GM19468 (cell line): ENCODE measurements around the gene EMILIN2.

Experiments used
- ATAC-seq: cut with Tn5 transposase; IDR thresholded peaks from one replicate; pipeline ENCODE4 v1.9.1; 2021; ENCODE audit warnings: mild to moderate bottlenecking, moderate library complexity, moderate number of reproducible peaks; ENCODE audit not compliant: unreplicated experiment; ENCODE audit errors: extremely low read depth

The EMILIN2 gene

DNA sequence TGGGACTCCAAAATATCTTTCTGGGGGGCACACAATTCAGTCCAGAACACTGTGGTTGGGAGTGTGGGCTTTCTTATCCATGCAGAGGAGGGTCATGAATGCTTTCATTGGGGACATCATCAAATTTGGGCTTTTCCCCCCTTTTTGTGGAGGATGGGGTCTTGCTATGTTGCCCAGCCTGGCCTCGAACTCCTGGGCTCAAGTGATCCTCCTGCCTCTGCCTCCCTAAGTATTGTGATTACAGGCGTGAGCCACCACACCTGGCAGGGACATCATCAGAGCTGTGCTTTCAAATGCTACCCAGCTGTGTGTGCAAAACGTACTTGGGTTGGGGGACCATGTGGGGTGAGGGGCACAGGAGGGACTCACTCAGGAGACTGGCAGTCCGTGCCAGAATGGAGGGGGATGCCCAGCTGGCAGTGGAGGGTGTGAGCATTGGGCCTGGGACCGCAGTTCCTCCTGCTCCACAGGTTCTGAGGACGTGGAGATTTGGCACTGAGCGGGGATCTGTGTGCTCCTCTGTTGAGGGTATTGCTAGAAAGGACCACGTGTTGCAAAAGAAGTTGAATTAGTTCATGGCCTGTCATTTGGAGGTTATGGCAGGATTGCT is 24.4 kb downstream of the EMILIN2 start:
- ATAC-seq: no peak

DNA sequence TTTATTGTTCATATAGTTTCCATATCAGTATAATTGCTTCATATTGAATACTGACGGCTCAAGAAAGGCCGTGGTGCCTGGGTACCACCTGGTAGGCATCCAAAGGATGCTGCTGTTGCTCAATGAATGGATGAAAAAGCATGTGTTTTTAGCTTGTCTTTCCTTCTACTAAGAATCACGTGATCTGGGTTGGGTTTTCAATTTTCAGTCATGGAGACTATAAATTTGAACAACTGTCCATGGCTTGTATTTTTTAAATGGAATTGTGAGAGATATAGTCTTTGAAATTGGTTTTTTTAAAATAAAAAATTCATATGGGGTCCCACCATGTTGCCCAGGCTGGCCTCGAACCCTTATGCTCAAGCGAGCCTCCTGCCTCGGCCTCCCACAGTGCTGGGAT is 25.3 kb downstream of the EMILIN2 start:
- ATAC-seq: no peak

DNA sequence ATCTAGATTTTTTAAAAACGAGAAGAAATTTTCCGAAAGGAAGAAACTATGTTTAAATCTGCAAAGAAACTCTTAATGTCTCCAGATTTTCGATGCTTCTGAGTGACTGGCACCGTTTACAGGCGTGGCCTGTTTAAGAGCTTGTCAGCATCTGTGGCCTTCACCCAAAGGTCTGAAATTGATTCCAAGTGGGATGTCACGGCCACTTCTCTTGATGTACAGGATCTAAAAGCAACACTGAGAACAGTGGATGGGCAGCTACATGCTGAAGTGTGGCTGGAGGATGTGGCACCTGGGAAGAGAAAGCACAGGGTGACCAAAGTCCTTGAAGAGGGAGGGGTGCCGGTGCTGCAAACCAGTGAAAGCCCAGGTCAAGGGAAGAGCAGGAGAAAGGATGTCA is 28.0 kb downstream of the EMILIN2 start:
- no peak for ATAC-seq

DNA sequence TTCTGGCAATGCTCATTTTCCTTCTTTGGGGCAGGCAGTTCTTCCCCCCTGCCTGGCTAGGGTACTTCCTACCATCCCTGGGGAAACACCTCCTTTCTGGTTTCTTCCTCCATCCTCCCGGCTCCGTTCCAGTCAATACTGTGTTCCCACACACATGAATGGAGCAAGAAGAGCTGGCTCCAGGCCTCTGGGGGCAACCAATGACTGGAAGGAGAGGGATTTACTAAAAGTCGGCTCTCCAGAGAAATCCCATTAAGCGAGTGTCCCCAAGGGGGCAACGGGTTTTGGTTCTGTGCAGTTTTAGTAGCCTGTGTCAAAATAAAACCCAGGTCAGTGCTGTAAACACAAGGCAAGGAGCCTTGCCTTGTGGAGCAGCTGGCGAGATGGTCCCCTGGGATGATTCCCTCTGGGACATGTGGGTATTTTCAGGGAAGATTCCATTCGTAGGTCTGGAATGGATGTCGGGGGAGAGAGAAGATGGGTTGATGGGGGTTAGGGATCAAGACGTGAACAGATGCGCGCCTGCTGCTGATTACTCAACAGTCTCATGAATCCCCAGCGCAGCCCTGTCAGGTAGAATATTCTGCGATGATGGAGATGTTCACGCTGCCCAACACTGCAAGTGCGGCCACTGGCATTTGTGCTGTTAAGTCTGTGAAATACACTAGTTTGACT is 32.0 kb downstream of the EMILIN2 start:
- ATAC-seq: no peak

DNA sequence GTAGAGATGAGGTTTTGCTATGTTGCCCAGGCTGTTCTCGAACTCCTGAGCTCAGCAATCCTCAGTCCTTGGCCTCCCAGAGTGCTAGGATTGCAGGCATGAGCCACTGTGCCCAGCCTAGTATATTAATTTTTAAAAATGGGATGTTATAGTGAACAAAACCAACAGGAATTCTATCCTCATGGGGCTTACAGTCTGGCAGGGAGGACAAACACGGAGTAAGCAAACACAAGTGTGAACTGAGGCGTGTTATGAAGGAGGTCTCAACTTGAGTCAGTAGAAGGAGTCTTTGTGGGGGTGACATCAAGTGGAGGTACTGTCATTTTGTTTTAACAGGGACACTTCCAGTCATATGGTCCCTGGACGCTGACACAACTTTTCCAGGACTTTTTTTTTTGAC is 33.1 kb downstream of the EMILIN2 start:
- no peak for ATAC-seq

DNA sequence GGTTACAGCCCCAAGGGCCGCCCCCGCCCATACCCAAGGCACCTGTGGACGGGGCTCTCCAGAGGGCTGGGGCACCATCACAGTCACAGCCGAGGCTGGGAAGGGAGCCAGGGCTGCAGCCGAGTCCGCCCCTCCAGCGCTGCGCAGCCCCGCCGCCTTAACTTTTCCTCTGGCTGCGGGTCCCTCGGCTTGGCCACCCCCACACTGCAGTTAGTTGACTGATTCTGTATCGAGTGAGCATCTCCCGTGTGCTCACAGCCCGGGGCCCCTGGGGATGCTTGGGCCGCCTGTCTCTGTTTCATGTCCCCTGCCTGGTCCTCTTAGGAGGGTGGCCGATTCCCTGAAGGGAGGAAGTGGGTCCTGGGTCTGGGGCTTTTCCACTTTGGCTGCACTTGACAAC is 33.7 kb downstream of the EMILIN2 start:
- no peak for ATAC-seq

DNA sequence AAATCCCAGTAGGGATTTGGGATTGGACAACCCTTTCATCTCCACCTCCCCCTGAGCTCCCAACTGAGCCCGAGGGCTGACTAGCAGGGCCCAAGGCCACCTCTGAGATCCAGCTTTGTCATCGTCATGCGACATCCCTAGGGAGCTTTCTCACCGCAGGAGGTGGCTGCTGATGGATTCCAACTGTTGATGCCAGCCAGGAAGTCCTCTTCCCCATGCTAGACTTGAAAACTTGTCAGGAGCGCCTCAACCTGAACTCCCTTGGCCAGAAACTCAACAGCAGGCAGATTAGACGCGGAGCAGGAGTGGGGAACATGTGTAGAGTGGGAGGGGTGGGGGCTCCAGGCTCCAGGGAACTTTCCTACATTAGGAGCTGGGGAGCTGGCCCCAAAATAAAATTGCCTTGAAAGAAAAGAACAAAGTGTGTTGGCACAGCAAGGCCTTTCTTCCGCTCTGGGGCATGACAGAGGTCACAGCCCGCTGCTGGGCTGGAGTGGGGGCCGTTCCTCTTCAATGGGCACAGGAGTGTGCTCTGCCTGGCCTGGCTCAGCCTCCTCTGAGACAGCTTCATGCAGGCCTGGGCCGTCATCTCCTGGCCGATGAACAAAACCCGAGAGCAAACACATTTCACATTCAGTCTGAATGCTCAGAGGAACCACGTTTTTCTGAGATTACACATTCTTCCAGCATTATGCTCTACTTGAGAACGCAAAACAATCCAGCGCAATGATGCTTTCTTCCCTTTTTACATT is 34.5 kb downstream of the EMILIN2 start:
- no peak for ATAC-seq

DNA sequence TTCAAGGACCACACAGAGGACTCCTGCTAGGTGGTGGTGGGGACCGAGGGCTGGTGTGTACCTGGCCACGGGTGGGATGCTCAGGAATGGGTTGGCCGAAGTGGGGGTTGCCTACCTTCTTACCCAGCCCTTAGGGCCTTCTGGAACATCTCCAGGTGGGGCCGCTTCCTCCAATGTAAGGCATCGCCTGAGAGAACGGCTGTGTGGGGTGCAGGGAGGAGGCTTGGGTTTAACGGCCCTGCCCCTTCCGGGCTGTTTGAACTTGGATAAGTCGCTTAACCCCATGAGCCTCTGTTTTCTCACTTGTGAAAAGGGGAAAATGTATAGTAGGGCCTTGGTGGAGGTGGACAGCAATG is 35.0 kb downstream of the EMILIN2 start:
- no peak for ATAC-seq

DNA sequence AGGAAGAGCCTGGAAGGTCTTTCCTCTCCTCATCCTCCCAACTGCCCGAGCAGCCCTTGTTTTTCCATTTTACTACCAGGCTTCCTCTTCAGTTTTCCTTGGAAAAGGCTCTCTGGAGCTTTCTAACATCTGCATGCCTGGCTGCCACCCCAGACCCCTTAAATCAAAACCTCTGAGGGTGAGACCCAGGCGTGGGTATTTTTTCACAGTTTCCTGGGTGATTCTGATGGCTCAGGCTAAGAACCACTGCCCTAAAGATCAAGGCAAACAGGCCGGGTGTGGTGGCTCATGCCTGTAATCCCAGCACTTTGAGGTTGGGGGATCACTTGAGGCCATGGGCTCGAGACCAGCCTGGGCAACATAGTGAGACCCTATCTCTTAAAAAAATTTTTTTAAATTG is 35.4 kb downstream of the EMILIN2 start:
- no peak for ATAC-seq

DNA sequence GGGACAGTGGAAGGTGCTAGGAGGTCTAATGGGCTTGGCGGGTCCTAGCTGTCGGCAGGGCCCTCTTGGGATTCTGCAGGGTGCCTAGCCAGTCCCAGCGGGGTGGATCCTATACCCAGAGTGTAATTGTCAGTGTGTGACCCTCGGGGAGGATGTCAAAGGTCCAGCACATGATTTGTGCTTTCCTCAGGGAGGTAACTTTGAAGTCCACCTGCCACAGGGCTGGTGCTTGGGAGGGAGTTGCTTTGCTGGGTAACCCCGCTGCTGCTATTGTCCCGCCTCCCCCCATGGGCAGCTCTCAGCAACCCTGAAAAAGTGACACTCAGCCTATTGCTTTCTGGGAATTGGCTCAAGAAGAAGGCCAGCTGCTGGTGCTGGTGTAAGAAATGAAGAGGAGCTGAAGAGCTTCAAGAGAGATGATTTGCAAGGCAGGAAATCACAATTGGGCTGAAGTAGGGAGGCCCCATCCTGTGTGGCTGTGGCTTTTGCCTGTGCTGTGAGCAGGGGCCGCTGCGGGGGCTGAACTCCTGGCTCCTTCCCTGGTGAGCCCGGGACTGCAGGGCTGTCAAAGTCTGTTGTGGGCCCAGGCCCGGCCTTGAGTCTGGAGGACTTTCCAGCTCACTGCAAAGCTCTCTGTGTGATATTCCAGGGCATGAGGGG is 36.4 kb downstream of the EMILIN2 start:
- no peak for ATAC-seq

DNA sequence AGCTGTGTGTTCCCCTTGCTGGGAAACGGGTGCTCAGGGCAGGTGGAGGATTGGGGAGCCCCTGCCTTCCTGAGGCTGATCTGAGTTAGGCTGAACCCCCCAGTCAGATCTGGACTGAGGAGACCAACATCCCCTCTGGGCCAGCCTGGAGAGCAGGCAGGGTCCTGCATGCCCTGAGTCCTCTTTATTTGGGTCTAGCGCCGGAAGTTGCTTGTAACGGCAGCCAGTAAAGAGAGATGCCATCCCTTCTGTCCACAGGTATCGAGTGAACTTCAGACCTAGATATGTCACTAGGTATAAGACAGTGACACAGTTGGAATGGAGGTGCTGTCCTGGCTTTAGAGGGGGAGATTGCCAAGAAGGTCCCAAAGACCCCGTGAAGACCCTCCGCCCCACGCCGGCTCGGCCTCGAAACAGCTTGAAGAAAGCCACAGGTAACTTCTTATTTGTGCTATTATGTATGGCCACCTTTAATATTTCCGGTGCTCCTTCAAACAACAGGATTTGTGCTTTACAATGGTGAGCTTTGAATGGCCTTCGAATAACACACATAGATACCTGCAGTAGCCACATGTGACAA is 38.0 kb downstream of the EMILIN2 start:
- no peak for ATAC-seq

DNA sequence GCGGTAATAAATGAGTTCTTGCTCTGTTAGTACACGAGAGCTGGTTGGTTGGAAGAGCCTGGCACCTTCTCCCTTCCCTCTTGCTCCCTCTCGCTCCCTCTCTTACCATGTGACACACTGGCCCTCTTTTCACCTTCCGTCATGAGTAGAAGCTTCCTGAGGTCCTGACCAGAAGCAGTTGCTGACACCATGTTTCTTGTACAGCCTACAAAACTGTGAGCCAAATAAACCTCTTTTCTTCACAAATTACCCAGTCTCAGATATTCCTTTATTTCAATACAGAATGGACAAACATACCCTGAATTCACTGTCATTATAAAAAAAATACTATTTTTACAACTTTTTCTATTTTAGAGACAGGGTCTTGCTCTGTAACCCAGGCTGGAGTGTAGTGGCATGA is 40.7 kb downstream of the EMILIN2 start:
- ATAC-seq: no peak

DNA sequence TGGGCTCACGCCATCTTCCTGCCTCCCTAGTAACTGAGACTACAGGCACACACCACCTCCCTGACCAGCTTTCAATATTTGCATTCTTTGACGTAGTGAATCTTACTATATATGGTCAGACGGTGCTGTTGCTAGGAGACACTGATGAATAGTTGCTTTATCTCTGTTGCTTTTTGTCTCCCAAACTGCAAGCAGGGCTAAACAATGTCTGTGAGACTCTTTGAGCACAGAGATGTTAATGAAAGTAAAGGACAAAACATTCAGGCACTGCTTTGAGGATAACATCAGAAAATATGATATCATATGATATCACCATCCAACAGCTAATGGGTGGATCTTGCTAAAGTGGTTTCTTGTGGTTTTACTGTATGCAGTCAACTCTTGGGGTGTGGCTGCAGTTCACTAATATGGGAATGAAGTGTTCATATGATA is 43.0 kb downstream of the EMILIN2 start:
- no peak for ATAC-seq

DNA sequence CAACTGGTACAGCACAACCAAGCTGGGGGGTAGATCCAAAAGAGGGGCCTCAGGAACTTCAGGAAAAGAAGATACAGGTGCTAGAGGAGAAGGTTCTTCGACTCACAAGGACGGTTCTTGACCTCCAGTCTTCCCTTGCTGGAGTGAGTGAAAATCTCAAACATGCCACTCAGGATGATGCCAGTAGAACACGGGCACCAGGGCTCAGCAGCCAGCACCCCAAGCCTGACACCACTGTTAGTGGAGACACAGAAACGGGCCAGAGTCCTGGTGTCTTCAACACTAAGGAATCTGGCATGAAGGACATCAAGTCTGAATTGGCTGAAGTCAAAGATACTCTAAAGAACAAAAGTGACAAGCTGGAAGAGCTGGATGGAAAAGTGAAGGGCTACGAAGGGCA is 43.8 kb downstream of the EMILIN2 start:
- ATAC-seq: no peak

DNA sequence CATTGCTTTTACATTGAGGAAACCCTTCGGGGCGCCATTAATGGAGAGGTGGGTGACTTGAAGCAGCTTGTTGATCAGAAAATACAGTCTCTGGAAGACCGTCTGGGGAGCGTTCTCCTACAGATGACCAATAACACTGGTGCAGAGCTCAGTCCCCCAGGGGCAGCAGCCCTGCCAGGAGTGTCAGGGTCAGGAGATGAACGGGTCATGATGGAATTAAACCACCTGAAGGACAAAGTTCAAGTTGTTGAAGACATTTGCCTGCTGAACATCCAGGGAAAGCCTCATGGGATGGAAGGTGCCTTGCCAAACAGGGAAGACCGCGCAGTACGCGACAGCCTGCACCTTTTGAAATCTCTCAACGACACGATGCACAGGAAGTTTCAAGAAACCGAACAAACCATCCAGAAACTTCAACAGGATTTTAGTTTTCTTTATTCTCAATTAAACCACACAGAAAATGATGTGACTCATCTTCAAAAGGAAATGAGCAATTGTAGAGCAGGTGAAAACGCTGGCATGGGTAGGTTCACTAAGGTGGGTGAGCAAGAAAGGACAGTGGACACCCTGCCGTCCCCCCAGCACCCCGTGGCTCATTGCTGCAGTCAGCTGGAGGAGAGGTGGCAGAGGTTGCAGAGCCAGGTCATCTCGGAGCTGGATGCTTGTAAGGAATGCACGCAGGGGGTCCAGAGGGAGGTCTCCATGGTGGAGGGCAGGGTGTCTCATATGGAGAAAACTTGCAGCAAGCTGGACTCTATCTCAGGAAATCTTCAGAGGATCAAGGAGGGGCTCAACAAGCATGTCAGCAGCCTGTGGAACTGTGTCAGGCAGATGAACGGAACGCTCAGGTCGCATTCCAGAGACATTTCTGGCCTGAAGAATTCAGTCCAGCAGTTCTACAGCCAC is 45.0 kb downstream of the EMILIN2 start:
- ATAC-seq: no peak

DNA sequence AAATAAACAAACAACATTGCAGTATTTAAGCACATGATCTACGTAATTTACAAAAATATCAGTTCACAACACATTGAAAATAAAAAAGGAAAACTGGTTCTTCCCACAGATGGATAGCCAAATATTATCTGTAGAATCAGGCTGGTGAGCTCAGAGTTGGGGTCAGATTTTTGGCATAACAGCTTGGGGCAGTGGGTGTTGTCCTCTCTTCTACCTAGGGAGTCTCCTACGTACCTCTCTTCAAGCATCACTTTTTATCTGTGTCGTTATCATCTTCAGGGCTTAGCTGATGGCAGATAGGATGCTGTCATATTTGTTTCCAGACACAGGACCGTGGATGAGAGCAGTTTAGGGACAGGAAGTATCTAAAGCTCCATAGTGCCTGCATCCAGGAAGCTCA is 46.2 kb downstream of the EMILIN2 start:
- ATAC-seq: no peak

DNA sequence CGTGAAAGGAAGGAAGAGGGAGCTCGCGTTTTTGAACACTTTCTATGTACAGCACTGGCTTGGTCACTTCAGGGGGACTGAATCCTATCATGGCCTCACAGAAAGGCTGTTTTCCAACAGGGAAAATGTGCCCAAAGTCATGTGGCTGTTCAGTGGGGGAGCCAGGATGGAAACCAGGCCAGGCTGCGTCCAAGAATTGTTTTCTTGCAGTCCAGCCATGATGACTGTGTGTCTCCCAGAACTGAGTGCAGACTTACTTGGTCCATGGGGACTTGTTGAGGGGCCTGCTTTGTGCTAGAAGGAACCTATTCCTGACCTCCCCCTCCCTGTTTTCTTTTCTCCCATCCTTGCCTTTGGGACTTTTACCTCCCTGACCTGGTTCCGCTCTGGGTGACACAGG is 46.9 kb downstream of the EMILIN2 start:
- ATAC-seq: no peak

DNA sequence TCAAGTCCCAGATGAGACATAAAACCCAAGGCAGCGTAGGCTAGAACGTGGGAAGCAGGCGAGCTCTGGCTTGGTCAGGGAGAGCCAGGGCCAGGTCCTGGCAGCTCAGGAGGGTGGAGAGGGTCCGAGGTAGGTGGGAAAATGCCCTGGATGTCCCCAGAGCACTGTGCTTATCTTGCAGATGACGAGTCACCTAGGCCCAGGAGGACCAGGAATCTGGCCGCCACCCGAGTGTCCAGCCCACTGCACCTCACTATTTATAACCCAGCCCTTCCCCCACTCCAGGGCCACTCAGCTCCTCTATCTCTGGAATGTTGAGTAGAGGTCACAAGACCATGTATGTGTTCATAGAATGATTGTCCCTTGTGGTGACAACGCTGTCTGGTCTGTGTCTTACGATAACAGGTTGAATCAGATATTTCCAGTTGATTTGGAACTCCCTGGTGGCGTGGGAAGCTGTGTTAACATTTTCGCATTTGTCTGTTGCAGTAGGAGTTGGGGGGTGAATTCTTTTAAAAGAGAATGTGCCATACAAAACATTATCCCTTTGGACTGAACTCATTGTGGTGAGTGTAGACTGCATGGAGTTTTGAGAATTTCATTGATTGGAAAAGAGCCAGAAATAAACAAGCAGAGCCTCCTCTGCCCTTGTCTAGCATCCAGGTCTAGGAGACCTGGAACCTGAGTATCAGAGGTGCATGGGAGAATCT is 47.5 kb downstream of the EMILIN2 start:
- ATAC-seq: no peak

DNA sequence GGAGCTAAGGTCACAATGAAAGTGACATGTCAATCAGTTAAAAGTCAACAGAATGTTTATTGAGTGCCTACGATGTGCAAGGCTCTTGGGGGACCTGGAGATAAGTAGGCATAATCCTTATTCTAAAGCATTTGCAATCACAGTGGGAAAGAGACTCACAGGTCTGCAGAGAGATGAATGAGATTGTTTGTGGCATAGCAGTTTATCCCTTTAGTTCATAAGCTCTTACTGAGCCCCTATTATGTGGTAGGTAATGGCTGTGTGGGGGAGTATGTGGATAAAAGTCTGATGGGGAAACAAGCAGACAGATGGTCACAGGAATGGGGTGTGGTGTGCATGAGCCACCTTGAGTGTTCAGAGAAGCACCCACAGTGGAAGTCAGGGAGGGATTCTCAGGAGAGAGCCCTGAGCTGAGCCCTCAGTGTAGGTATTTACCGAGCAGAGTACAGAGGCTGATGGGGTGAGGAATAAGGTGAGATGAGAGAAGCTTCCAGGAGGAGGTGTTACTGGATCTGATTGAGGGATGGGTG is 48.1 kb downstream of the EMILIN2 start:
- ATAC-seq: no peak
